K562 (cell line): ENCODE results near the gene ZNF726. TPM values are rescaled to one million over a fixed set of nuclear protein-coding genes. Genes with fewer than 3 reads are reported as not detected.

Experiments used
- ATAC-seq: fragments of 200-7000 bp; cut with Tn5 transposase; 3 replicates; pipeline ENCODE4 v1.9.1; 2020; ENCODE audit warnings: moderate library complexity
- BruUV-seq: library from RNA; stranded (reverse); fragments of 400-500 nt; replicated peaks from 2 replicates; lab custom pipeline; 2021; lab: Mats Ljungman, UMichigan
- CTCF ChIA-PET: fragments of 300-600 bp; formaldehyde crosslinking; extraction: SDS; loops from one replicate; lab custom pipeline; 2021; ENCODE audit warnings: low intra/inter-chr PET ratio; lab: Yijun Ruan, JAX
- POLR2A ChIA-PET: fragments of 300-600, 350-650 bp; sonication (Branson Sonifier 250); formaldehyde crosslinking; extraction: SDS; loops from one replicate; lab custom pipeline; 2021; ENCODE audit warnings: antibody characterized with exemption, inconsistent platforms; lab: Yijun Ruan, JAX
- DNase-seq, 4 experiments: peaks; one replicate each; pipeline versions ENCODE4 v3.0.0 to v3.0.0-alpha.2; 2011 to 2018; ENCODE audit warnings: low spot score in 3 of 4, mixed read lengths in 3 of 4; ENCODE audit errors: extremely low read depth in 1 of 4
- FAIRE-seq: peaks from 2 replicates; lab custom pipeline; 2011; peaks lifted over from hg19 to GRCh38; lab: Jason Lieb, UNC
- H2AFZ ChIP-seq: 2 replicates; pipeline ENCODE4 v1.6.0; 2011; ENCODE audit warnings: low read depth, low read length, control low read depth, inconsistent platforms
- H3K27ac ChIP-seq: fragments of 200-600 bp; 3 replicates; pipeline ENCODE4 v1.8.0; 2011; ENCODE audit warnings: low read depth, mild to moderate bottlenecking, control low read depth, inconsistent platforms, low read length, moderate library complexity, mixed read lengths; ENCODE audit errors: extremely low read depth
- H3K27me3 ChIP-seq, 2 experiments: fragments of 300-600 bp in 1 of 2; 2 replicates in 1 of 2; 3 replicates in 1 of 2; pipeline versions ENCODE4 v1.6.0 to v1.8.0; 2011; ENCODE audit warnings: inconsistent platforms in 2 of 2, low read length in 2 of 2, mild to moderate bottlenecking in 1 of 2, mixed read lengths in 1 of 2, moderate library complexity in 1 of 2; ENCODE audit not compliant: control insufficient read depth in 2 of 2, insufficient read depth in 2 of 2
- H3K36me3 ChIP-seq: fragments of 300-600 bp; 3 replicates; pipeline ENCODE4 v1.8.0; 2011; ENCODE audit warnings: mild to moderate bottlenecking, low read length, inconsistent platforms; ENCODE audit not compliant: control insufficient read depth, insufficient read depth
- H3K4me1 ChIP-seq, 2 experiments: fragments of 200-600 bp in 1 of 2; replicated peaks in 1 of 2; 2 replicates in 1 of 2; 3 replicates in 1 of 2; pipeline versions ENCODE4 v1.5.1 to v1.8.0; 2011; ENCODE audit warnings: inconsistent platforms in 2 of 2, low read length in 2 of 2, mild to moderate bottlenecking in 1 of 2, mixed read lengths in 1 of 2, moderate library complexity in 1 of 2; ENCODE audit not compliant: control insufficient read depth in 2 of 2, insufficient read depth in 2 of 2
- H3K4me2 ChIP-seq: 2 replicates; pipeline ENCODE4 v1.6.1; 2011; ENCODE audit warnings: low read length, control low read depth, inconsistent platforms, mixed read lengths; ENCODE audit not compliant: insufficient read depth
- H3K4me3 ChIP-seq: fragments of 200-600 bp; sonication (generic), shearing (Covaris generic); 2 replicates; pipeline ENCODE4 v1.5.1; 2016; ENCODE audit warnings: control low read depth, inconsistent platforms
- H3K79me2 ChIP-seq: fragments of 200-600 bp; 3 replicates; pipeline ENCODE4 v1.8.0; 2011; ENCODE audit warnings: low read length, inconsistent platforms; ENCODE audit not compliant: control insufficient read depth, insufficient read depth
- H3K9ac ChIP-seq, 2 experiments: 2 replicates each; pipeline versions ENCODE4 v1.6.0 to v1.6.1; 2011; ENCODE audit warnings: low read depth in 2 of 2, low read length in 2 of 2, control low read depth in 1 of 2, inconsistent platforms in 1 of 2, mild to moderate bottlenecking in 1 of 2, mixed read lengths in 1 of 2; ENCODE audit not compliant: insufficient read depth in 1 of 2
- H3K9me1 ChIP-seq: one replicate; pipeline ENCODE4 v1.6.0; 2011; ENCODE audit warnings: inconsistent platforms, mild to moderate bottlenecking, low read length, moderate library complexity; ENCODE audit not compliant: control insufficient read depth, insufficient read depth
- H3K9me3 ChIP-seq: replicated peaks from 2 replicates; pipeline ENCODE4 v1.5.1; 2011; ENCODE audit warnings: low read depth, low read length, inconsistent platforms; ENCODE audit not compliant: control insufficient read depth, insufficient read depth
- H4K20me1 ChIP-seq: replicated peaks from 2 replicates; pipeline ENCODE4 v1.6.1; 2011; ENCODE audit warnings: low read length, inconsistent platforms, mixed read lengths; ENCODE audit not compliant: control insufficient read depth, insufficient read depth
- FOXA3 ChIP-seq, 2 experiments: fragments of 450-650 bp in 1 of 2; sonication (generic) in 1 of 2; formaldehyde crosslinking; IDR thresholded peaks in 1 of 2; conservative IDR thresholded peaks in 1 of 2; 2 replicates each; pipeline versions ENCODE4 v1.4.0 to v1.8.0; 2020 to 2022; ENCODE audit warnings: mild to moderate bottlenecking in 2 of 2, missing genetic modification reagents in 1 of 2
- ILF3 ChIP-seq: fragments of 450-650 bp; IDR thresholded peaks from 2 replicates; pipeline ENCODE4 v1.6.1; 2018; ENCODE audit warnings: antibody characterized with exemption, mild to moderate bottlenecking, moderate library complexity, borderline replicate concordance
- IRF9 ChIP-seq: fragments of 450-650 bp; IDR thresholded peaks from 2 replicates; pipeline ENCODE4 v1.6.1; 2016; ENCODE audit warnings: missing biosample characterization, missing genetic modification characterization
- TCF7L2 ChIP-seq: fragments of 150-350 bp; IDR thresholded peaks from 2 replicates; pipeline ENCODE4 v1.6.1; 2016; ENCODE audit warnings: low read depth, mild to moderate bottlenecking, low read length, moderate library complexity
- ZBTB2 ChIP-seq: fragments of 450-650 bp; IDR thresholded peaks from 2 replicates; pipeline ENCODE4 v1.6.1; 2016; ENCODE audit warnings: antibody characterized with exemption
- WGBS: fragments of 100-300 bp; shearing (Covaris generic); methylation state at CpG from one replicate; pipeline ENCODE4 v1.1.6; 2016; ENCODE audit warnings: low coverage, mixed read lengths; ENCODE audit not compliant: insufficient coverage; ENCODE audit errors: missing lambda C conversion rate; 5-methylcytosine and 5-hydroxymethylcytosine counted together
- in situ Hi-C: fragments of 300-500 bp; cut with MboI; formaldehyde crosslinking; loops from 4 replicates; pipeline ENCODE4 v1.15.0; 2018; ENCODE audit warnings: inconsistent platforms, mixed read lengths
- intact Hi-C: fragments of 100-400 bp; cut with micrococcal nuclease; formaldehyde crosslinking; loops from 2 replicates; pipeline ENCODE4 v1.14.2; 2022
- polyA plus RNA-seq, 8 experiments: library from polyadenylated mRNA; depleted of rRNA in 4 of 8; stranded (reverse) in 5 of 8; unstranded in 3 of 8; fragments of >200 nt; fragmentation: Nextera tagmentation in 2 of 8; fragmentation: Illumina TruSeq in 1 of 8; extraction: Ambion mirVana in 2 of 8; extraction: Trizol in 1 of 8; gene quantifications; 2 replicates each; pipeline versions ENCODE4 v1.2.1 to v1.2.3, GENCODE V29; 2011 to 2014; ENCODE audit warnings: inconsistent platforms in 1 of 8, missing spikeins in 1 of 8
- total RNA-seq, 7 experiments: library from RNA; depleted of rRNA in 6 of 7; stranded (reverse); fragments of >200 nt in 6 of 7; fragmentation: Illumina TruSeq in 2 of 7; extraction: Trizol in 2 of 7; gene quantifications; 2 replicates each; pipeline versions ENCODE4 v1.2.1 to v1.2.3, GENCODE V29; 2011 to 2021; ENCODE audit warnings: low replicate concordance in 1 of 7

ZNF726 gene
- total and polyA plus RNA-seq, 9 of the 15 experiments (the other 6 are each of a cell fraction or from before 2014, with no cell fraction given): 8.6 to 20.8 (median 14.6) TPM

DNA sequence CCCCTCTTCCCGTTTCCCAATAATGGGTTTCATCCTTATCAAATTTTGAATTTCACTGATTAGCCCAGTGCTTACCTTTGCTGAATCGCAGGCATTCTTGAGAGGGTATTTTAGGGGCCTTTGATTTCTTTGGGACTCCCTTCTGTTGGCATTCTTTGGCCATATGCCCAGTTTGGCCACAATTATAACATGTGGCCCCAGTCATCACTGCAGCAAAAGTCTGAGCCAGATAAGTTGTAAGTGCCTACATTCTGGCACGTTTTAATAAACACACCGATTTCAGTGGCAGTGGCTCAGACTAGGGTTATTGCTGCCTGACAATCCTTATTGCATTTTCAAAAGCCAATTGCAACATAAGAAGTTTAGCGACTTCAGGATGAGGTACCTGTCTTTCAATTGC lies 41.4 kb downstream of the ZNF726 start:
- ChIA-PET POLR2A (no interaction called here), CTCF (no interaction called here)
- ATAC-seq (no peak), FAIRE-seq (no peak)
- Histone ChIP-seq H3K4me3 (no peak overlapping the region), H3K9ac (no peak overlapping the region), H3K27me3 (no peaks in the 10 kb centered on the region), H3K27ac (no peak overlapping the region), H3K4me2 (no peak overlapping the region), H3K79me2 (no peaks in the 10 kb centered on the region), H2AFZ (no peak overlapping the region), H3K4me1 (no peaks in the 10 kb centered on the region)
- no TSS peak for BruUV-seq
- in situ Hi-C loops: no loop called here
- intact Hi-C loops: no loop called here
- TF ChIP-seq ILF3 (no peak), FOXA3 (CRISPR knock-in tag; conservative IDR thresholded peaks at IDR 0.05 in 1 of 2, IDR thresholded peaks at IDR 0.05 in 1 of 2) (no peak), TCF7L2 (no peak), ZBTB2 (no peak), IRF9 (tag) (no peak)
- TF ChIP-seq, all 486 proteins: peak for 0
- no peaks in the 10 kb centered on the region for H3K36me3 ChIP-seq
- no peaks in the 10 kb centered on the region for H3K9me3 ChIP-seq
- H3K9me1 ChIP-seq: no peaks in the 10 kb centered on the region
- WGBS: 0% methylated on average over 5 of the region's 5 CpGs
- no peak for DNase-seq
- H4K20me1 ChIP-seq: no peaks in the 10 kb centered on the region
